Measurements from ENCODE around the gene TUBB2B. TPM values are rescaled to one million over a fixed set of nuclear protein-coding genes. Genes with fewer than 3 reads are reported as not detected.

Gene TUBB2B
- total RNA-seq: 110 to 121 TPM (median 114 TPM) in 3 replicates

DNA sequence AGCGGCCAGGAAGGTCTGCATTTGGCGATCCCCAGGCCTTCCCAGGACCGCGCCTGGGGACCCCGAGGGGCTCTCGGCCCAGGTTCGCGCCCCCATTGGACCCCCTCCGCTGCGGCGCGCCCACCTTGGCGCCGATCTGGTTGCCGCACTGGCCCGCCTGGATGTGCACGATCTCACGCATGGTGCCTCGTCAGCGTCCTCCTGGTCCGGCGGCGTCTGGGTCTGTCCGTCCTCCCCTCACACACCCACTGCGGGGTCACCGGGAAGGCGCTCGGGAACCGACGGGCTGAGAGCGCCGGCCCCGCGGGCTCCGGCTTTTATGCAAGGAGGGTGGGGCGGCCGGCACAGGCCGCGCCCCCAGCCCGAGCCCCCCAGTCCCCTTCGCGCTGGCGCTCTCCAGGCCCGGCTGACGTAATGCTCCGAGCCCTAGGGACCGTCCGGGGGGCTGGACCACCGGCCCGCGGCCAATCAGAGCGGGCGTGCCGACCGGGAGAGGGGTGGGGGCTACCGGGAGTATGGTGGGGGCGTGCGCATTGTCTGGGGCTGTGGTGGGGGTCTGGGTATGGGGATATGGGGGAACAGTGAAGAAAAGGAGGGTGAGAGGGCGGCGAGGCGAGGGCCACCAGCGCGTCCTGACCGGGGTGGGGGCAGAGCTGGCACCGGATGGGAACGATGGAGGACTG is at the start of gene TUBB2B:
TSS of gene TUBB2B (minus strand) at position 291 of the 683 bp plus-strand sequence. CDS start at position 181, 110 bp downstream.
- H3K27ac Mint-ChIP-seq: peak within 1 kb of the TSS; percentile 93
- H3K36me3 Mint-ChIP-seq: peaks cover 9% of the 10 kb centered on the region
- DNase-seq (ENCODE audit: low spot score in 2 of 2, unreplicated experiment in 2 of 2): peak; percentile 75 to 82
- TF ChIP-seq, protein P1, sequence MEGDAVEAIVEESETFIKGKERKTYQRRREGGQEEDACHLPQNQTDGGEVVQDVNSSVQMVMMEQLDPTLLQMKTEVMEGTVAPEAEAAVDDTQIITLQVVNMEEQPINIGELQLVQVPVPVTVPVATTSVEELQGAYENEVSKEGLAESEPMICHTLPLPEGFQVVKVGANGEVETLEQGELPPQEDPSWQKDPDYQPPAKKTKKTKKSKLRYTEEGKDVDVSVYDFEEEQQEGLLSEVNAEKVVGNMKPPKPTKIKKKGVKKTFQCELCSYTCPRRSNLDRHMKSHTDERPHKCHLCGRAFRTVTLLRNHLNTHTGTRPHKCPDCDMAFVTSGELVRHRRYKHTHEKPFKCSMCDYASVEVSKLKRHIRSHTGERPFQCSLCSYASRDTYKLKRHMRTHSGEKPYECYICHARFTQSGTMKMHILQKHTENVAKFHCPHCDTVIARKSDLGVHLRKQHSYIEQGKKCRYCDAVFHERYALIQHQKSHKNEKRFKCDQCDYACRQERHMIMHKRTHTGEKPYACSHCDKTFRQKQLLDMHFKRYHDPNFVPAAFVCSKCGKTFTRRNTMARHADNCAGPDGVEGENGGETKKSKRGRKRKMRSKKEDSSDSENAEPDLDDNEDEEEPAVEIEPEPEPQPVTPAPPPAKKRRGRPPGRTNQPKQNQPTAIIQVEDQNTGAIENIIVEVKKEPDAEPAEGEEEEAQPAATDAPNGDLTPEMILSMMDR (IDR thresholded peaks at IDR 0.05; ENCODE audit: unreplicated experiment): no peak
- H3K4me1 Mint-ChIP-seq: peaks cover 42% of the 10 kb centered on the region
- H3K9me3 Mint-ChIP-seq: no peaks in the 10 kb centered on the region
- peak within 1 kb of the TSS; percentile 84 for H3K4me3 Mint-ChIP-seq
- peaks cover 49% of the 10 kb centered on the region for H3K27me3 Mint-ChIP-seq (ENCODE audit: low read depth)

DNA sequence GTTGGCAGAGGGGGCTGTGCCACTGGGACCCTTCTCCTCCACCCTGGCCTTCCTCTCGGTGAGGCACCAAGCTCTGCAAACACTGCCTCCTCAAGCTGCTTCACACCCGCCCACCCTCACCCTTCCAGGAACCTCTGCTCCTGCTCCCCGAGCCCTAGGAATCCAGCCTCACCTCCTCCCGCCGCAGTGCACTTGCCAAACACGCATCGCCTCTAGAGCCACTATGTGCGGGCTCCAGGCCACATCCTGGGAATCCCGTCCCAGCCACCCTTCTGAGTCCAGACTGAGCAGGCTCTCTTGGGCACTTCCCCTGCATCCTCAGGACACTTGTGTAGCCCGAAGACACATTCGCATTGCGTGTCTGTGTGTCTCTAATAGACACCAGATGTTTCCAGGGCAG is 49.8 kb upstream of the TUBB2B start:
- Mint-ChIP-seq H3K4me1 (peaks cover 17% of the 10 kb centered on the region), H3K27me3 (ENCODE audit: low read depth) (no peaks in the 10 kb centered on the region), H3K9me3 (no peaks in the 10 kb centered on the region), H3K27ac (no peak overlapping the region), H3K4me3 (no peak overlapping the region), H3K36me3 (peaks cover 3% of the 10 kb centered on the region)
- no peak for DNase-seq (ENCODE audit: low spot score in 2 of 2, unreplicated experiment in 2 of 2)
- TF ChIP-seq, protein P1 (IDR thresholded peaks at IDR 0.05; ENCODE audit: unreplicated experiment): no peak

DNA sequence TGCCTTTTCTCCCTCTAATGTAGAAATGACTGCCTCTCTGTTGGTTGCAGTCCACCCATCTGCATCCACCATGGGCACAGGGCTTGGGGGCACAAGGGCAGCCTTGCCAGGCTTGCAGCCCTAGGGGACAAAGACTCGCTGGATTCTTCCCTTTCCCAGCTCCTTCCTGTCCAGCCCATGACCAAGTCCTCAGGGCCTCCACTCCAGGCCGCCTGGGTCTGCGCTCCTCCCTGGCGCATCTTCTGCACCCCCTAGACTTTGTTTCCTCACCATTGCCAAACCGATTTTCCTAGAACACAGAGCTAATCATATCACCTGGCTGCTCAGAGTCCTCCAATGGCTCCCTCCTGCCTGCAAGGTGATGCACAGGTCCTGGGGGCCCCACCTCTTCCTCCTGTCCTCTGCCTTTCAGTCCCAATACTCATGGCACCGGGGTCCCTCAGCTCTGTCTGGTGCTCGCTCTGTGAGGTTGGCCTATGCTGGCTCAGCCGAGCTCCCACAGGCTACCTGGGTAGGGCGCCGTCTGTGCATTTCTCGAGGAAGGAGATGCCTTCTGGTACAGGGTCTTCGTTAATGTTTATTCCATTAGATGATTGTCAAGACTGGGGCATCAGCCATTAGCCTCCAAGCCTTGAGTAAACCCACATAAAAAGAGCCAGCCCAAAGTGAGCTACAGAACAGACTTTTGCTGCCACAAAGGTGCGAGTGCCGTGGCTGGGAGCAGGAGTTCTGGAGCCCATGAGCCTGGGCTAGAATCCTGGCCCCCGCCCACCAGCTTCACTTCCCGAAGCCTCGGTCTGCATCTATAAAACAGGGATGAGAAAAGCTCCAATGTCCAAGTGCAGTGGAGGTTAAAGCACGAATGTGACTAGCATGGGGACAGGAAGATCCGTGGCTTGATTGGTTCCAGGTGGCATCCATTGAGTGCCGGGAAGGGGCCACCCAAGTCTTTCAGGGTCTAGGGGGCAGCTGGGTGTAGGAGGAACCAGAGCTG is 49.0 kb upstream of the TUBB2B start:
- Mint-ChIP-seq H3K36me3 (peaks cover 8% of the 10 kb centered on the region), H3K4me1 (peaks cover 9% of the 10 kb centered on the region), H3K9me3 (no peaks in the 10 kb centered on the region), H3K27me3 (ENCODE audit: low read depth) (no peaks in the 10 kb centered on the region), H3K4me3 (no peak overlapping the region), H3K27ac (no peak overlapping the region)
- DNase-seq (ENCODE audit: low spot score in 2 of 2, unreplicated experiment in 2 of 2): no peak
- TF ChIP-seq, protein P1 (IDR thresholded peaks at IDR 0.05; ENCODE audit: unreplicated experiment): no peak

DNA sequence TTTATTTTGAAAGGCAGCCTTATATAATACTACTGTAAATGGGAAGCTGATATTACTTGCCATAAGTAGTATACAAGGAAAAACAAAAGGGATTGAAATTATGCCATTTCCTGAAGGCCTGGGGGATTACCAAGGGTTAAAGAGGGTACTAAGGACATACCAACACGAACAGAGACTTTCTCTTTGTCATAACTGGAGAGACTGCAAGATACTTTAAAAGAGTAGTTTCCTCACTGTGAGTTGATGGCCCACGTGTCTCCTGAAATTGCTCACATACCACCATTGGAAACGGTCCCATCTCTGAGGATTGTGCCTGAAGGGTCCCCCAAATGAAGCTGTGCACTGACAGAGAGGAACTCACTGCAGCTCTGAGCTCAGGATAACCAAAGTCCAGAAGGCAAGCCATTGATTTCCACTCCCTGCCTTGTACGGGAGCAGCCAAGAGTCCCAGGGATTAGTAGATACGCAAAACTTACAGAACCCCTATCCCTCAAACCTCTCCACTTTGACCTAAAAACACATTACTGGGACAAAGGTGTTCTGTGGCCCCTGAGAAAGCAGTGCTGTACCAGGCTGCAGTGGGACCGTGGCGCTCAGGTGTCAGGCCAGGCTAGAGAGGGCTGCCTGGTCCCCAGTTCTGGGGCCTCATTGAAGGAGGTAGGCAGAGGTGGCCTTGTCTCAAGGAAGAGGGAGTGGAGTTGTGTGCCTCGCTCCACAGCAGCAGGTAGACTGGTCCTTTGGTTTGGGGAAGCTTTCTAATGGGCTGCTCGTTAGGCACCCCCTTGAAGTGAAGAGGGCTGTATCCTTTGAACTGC is 46.5 kb upstream of the TUBB2B start:
- H3K4me1 Mint-ChIP-seq: no peaks in the 10 kb centered on the region
- H3K27ac Mint-ChIP-seq: no peak overlapping the region
- no peak for DNase-seq (ENCODE audit: low spot score in 2 of 2, unreplicated experiment in 2 of 2)
- H3K9me3 Mint-ChIP-seq: no peaks in the 10 kb centered on the region
- no peaks in the 10 kb centered on the region for H3K27me3 Mint-ChIP-seq (ENCODE audit: low read depth)
- TF ChIP-seq, protein P1 (IDR thresholded peaks at IDR 0.05; ENCODE audit: unreplicated experiment): no peak
- peaks cover 19% of the 10 kb centered on the region for H3K36me3 Mint-ChIP-seq
- no peak overlapping the region for H3K4me3 Mint-ChIP-seq

DNA sequence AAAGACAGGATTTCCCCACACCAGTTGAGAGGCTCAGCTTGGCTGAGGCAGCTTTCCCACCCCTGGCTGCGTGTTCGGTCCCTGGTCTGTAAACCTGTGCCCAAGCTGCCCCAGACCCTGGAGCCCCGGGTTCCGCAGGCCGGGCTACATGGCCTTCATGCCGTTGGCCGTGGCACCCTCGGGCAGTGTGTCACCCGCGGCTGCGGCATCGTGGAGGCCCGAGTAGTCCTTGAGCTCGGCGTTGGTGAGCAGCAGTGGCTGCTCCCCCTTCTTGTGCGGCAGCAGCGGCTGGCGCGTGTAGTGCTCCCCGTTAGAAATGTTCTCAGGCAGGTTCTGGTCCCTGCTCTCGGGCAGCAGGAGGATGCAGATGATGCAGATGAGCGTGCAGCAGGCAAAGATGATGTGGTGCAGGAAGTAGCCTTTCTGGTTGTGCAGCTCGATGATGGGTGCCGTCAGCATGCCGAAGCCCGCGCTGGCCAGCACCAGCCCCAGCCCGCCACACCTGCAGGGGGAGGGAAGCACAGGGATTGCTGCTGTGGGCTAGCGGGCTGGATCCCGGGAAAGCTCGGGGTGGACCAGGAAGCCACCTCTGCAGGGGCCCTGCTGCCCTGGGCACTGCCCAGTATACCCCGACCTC is 45.6 kb upstream of the TUBB2B start:
- Mint-ChIP-seq H3K36me3 (peaks cover 25% of the 10 kb centered on the region), H3K9me3 (no peaks in the 10 kb centered on the region), H3K27me3 (ENCODE audit: low read depth) (no peaks in the 10 kb centered on the region), H3K4me3 (no peak overlapping the region), H3K4me1 (no peaks in the 10 kb centered on the region), H3K27ac (no peak overlapping the region)
- TF ChIP-seq, protein P1 (IDR thresholded peaks at IDR 0.05; ENCODE audit: unreplicated experiment): no peak
- DNase-seq (ENCODE audit: low spot score in 2 of 2, unreplicated experiment in 2 of 2): no peak

Data from mesothelial cell of epicardium (in vitro differentiated cells).